Activated CD8-positive, alpha-beta memory T cell treated with anti-CD3 and anti-CD28 coated beads, Interleukin-2, amount 10 ng/mL, durations not matched to agents 7 days and 5 days (primary cell): ENCODE measurements around the gene SLC9A4. TPM values are rescaled to one million over a fixed set of nuclear protein-coding genes. Genes with fewer than 3 reads are reported as not detected.
A peak's percentile ranks its signal among the peaks of the same experiment; 100 is the strongest.

Experiments used
- microRNA-seq: library from miRNA; unstranded; fragments of <30 nt; microRNA quantifications from one replicate; pipeline ENCODE4 v1.2.0, GENCODE V29; 2022
- total RNA-seq, 2 experiments: library from RNA; stranded (reverse); gene quantifications; one replicate each; pipeline ENCODE4 v1.2.3, GENCODE V29; 2021

Gene SLC9A4
- total RNA-seq, 2 experiments from 2014 or later = 0.05 to 0.18 TPM

Small RNA genes lying within 50 kb of the gene (microRNA-seq; reads per million reads assigned to microRNA genes)
- 31.5 reads per million, percentile 51 among the genes with 10 or more reads in this experiment for gene MIR4772

Other genes starting within 250 kb of the SLC9A4 start
- under 1 TPM; 0.09 to 0.41 TPM for gene IL1RL1, start 161.7 kb upstream of the SLC9A4 start, total RNA-seq
- gene IL18R1, start 117.4 kb upstream of the SLC9A4 start, total RNA-seq = 10 to 100 TPM; 19.8 to 25.9 TPM
- gene IL18RAP, start 50.1 kb upstream of the SLC9A4 start, total RNA-seq = 10 to 100 TPM; 12.3 to 14.9 TPM
- gene SLC9A2, start 146.3 kb downstream of the SLC9A4 start, total RNA-seq = not detected